HG03097 (cell line): ENCODE measurements around the gene C1RL.
A peak's percentile ranks its signal among the peaks of the same experiment; 100 is the strongest.

ENCODE experiments used
- ATAC-seq: cut with Tn5 transposase; IDR thresholded peaks from one replicate; pipeline ENCODE4 v1.9.1; 2021; ENCODE audit not compliant: unreplicated experiment, low FRiP score

The C1RL gene

DNA sequence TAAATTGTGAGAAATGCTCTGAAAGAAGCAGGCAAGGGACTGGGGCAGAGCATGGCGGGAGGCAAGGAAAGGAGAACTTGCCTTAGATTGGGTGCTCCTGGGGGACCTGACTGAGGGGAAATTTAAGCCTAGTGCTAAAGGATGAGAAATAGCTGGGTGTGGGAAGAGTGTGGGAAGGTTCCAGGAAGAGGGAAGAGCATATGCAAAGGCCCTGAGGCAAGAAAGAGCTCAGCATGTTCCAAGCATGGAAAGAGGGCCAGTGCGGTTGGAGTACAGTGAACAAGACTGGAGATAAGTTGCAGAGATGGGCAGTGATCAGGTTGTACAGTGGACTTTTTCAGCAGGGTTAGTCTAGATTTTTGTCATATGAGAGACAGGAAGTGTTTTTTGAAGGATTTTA, 30.2 kb upstream of the C1RL start:
- no peak for ATAC-seq

DNA sequence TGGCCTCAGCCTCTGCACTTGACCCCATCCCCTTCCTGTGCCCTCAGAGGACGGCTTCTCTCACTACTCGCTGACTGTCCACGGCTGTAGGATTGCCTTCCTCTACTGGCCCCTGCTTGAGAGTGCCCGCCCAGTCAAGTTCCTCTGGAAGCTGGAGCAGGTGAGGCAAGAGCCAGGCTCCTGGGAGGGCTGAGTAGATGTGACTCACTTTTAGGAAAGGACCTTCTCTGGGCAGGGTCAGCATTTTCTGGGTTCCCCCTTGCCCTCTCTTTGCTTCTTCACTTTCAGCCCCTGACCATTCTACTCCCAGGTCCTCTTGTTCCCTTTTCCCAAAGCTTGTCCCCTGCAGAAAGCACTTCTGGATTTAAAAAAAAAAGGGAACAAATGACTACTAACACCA, 28.9 kb upstream of the C1RL start:
- ATAC-seq: no peak

DNA sequence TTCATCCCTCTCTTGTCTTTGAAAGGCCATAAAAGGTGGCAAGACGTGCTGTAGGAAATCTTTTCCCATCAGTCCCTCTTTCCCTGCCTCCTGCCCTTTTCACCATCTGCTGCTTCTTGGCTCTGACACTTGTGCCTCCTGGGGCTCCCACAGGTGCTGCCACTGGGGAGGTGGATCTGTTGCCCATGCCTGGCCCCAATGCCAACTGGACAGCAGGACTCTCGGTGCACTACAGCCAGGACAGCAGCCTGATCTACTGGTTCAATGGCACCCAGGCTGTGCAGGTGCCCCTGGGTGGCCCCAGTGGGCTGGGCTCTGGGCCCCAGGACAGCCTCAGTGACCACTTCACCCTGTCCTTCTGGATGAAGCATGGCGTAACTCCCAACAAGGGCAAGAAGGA, 27.7 kb upstream of the C1RL start:
- no peak for ATAC-seq

- no peak for ATAC-seq
Observed at GRCh38 chr12:7136071-7136470, 27.1 kb upstream of the C1RL start.

- no peak for ATAC-seq
Observed at GRCh38 chr12:7134396-7135166, 25.6 kb upstream of the C1RL start.

- no peak for ATAC-seq
Observed at GRCh38 chr12:7131502-7131866, 22.5 kb upstream of the C1RL start.

DNA sequence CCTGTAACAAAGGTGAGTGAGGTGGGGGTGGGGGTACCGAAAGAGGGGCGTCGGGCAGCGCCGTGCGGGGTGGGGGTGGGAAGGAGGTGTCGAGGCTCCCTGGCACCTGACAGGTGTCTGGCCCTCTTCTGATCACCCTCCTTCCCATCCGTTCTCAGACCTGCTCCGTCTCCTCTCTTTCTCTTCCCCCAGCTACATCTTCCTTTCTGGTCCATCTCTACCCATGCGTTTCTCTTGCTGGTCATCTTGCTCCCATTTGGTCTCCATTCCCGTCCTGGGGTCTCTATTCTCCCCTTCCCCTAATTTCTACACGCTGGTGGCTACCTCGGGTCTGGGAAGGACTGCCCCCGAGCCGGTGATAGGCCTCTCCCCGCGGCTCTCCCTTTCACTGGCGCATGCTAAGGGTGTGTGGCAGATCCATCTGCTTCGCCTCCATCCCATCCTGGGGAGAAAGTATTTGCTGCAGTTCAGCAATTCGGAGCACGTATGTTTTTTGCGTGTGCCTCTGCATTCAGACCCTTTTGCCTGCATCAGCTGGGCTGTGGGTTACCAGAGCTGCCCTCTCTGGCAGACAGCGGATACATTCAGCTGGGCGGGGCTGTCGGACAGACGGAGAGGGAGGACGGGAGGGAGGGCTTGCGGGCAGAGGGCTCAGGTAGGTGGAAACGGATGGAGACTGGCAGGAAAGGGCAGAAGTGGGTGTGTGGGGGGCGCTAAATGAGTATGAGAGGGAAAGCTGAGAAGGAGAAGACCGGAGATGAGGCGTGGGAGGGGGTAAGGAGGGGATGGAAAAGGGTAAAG, 21.9 kb upstream of the C1RL start:
- peak; percentile 7 for ATAC-seq

GRCh38 chr12:7129872-7130691, 21.1 kb upstream of the C1RL start, which contains the start of gene CLSTN3:
Gene CLSTN3 (plus strand): TSS chr12:7130371. CDS start chr12:7130649, 278 bp downstream.
- ATAC-seq: peak; percentile 42

- ATAC-seq: no peak
Observed at GRCh38 chr12:7129287-7129871, 20.4 kb upstream of the C1RL start.

- no peak for ATAC-seq
Observed at GRCh38 chr12:7128681-7129286, 19.8 kb upstream of the C1RL start, which contains the start of gene RBP5. Gene RBP5 (minus strand): TSS chr12:7128889. CDS start chr12:7128775, 114 bp downstream.

GRCh38 chr12:7127916-7128626, 19.1 kb upstream of the C1RL start:
- no peak for ATAC-seq

- no peak for ATAC-seq
Observed at GRCh38 chr12:7125632-7126227, 16.7 kb upstream of the C1RL start.

DNA sequence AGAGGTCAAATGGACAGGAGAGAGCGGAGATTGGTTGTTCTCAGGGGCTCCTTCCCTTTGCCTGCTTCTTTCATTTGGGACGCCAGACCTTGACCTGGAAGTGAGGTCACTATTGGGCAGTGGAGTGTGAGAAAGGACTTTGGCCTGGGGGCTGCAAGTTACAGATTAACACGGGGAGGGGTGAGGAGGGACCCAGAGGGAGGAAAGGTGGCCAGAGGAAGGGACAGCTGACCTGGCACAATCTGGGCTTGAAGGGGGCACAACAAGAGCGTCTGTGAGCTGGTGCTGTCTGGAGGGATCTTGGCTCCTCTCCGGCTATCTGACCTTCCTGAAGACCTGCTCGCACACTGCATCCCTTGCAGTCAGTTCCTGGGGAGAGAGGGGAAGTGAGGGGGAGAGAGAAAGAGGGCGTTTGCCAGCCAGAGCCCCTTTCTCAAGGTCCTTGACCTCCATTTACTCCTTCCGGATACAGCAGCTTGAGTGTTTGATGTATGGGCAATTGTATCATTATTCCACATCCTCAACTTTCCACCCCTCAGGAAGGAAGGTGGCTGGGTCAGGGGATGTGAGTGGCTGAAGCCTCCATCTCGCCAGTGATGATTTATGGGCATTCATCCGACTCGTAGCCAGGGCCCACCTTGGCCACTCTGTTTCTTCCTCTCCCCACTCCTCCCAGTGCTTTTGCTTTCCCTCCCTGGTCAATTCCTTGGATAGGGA, 14.9 kb upstream of the C1RL start:
- ATAC-seq: no peak

GRCh38 chr12:7122811-7123769, 14.1 kb upstream of the C1RL start:
- ATAC-seq: no peak

DNA sequence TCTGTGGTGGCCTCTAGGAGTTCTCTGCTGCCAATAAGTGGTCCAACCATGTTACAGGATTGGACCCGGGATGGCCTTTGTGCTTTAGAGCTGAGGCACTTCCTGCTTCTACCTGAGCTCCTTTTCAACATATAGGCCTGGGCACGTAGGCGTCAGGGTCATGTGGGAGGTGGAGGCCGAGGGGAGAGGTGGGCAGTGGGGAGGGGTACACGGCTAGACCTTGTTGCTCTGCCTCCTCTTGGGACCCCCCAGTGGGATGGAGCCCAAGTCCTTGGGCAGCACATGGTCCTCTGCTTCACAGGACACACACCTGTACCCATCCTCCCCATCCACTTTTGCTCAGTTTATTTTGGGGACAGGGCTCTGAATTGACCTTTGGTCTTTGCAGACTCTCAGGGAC, 12.3 kb upstream of the C1RL start:
- no peak for ATAC-seq

DNA sequence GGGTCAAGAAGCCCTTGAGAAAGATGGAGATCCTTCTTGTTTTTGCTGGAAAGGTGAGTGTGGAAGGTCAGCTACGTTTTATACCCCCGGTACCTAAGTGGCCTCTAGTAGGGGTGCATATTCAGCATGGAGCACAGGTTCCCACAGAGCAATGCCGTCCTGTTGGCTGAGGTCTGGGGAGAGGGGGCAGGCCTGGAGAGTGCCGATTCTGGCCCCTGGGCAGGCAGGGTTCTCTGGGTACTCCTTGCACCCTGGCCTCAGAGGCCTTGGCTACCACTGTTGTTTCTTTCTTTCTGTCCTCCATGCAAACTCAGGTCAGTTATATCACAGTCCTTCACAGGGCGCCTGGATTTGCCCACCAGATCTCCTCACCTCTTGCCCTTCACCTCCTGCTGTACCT, 11.2 kb upstream of the C1RL start:
- no peak for ATAC-seq

DNA sequence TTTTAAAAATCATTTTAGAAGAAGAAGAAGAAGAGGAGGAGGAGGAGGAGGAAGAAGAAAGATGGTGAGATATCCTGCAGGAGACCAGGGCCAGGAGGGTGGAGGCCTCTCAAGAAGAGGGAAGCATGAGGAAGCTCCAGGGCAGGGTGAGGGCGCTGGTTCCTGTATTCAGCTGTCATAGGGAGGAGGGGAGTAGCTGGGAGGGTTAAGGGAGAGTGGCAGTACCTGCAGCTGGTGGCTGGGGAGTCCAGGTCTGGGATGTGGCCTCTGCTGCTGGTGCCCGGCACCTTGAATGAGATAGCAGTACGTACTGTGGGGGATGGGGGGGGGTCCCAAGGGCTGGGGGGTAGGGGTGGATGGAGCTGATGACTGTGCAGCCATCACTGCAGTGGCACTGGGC, 9.9 kb upstream of the C1RL start:
- no peak for ATAC-seq
